SHP77 treated with DMSO at 0.1 percent for 48 hours (cell line): ENCODE results near the gene ASF1A.

Experiments
- DNase-seq: peaks from one replicate; lab custom pipeline; 2025; lab: John Stamatoyannopoulos, UW

ASF1A gene

GRCh38 chr6:118881440-118882313 lies 12.3 kb upstream of the ASF1A start:
- no peak for DNase-seq

- no peak for DNase-seq
These were observed 11.5 kb upstream of the ASF1A start for GRCh38 chr6:118882314-118882905.

- DNase-seq, result peak; percentile 22
These were observed 7.3 kb upstream of the ASF1A start for GRCh38 chr6:118886641-118887040.

- no peak for DNase-seq
These were observed 4.8 kb upstream of the ASF1A start for GRCh38 chr6:118889163-118889562.

- no peak for DNase-seq
These were observed 2.8 kb upstream of the ASF1A start for GRCh38 chr6:118890997-118891790.

- DNase-seq, result no peak
These were observed 1.5 kb upstream of the ASF1A start for GRCh38 chr6:118892355-118892991.

- peak; percentile 85 for DNase-seq
These were observed 717 bp upstream of the ASF1A start for GRCh38 chr6:118893064-118893806.

GRCh38 chr6:118894425-118895260 lies 691 bp downstream of the ASF1A start:
- no peak for DNase-seq

GRCh38 chr6:118895261-118895560 lies 1.3 kb downstream of the ASF1A start:
- no peak for DNase-seq

- DNase-seq, result no peak
These were observed 1.9 kb downstream of the ASF1A start for GRCh38 chr6:118895859-118896258.

- peak; percentile 89 for DNase-seq
These were observed 2.6 kb downstream of the ASF1A start for GRCh38 chr6:118896339-118897136.

- no peak for DNase-seq
These were observed 3.4 kb downstream of the ASF1A start for GRCh38 chr6:118897386-118897785.

GRCh38 chr6:118899948-118900347 lies 6.0 kb downstream of the ASF1A start:
- no peak for DNase-seq

GRCh38 chr6:118902726-118903125 lies 8.8 kb downstream of the ASF1A start:
- DNase-seq, result no peak

- DNase-seq, result no peak
These were observed 9.2 kb downstream of the ASF1A start for GRCh38 chr6:118903138-118903537.

- no peak for DNase-seq
These were observed 9.7 kb downstream of the ASF1A start for GRCh38 chr6:118903691-118904090.

GRCh38 chr6:118905084-118905483 lies 11.1 kb downstream of the ASF1A start:
- DNase-seq, result no peak

GRCh38 chr6:118905851-118906250 lies 11.9 kb downstream of the ASF1A start:
- no peak for DNase-seq

- no peak for DNase-seq
These were observed 14.5 kb downstream of the ASF1A start for GRCh38 chr6:118908441-118908840.

- DNase-seq, result no peak
These were observed 18.7 kb downstream of the ASF1A start for GRCh38 chr6:118912646-118913045.
